ENCODE measurements around the gene FLT4.
"Not testable (repeated sequence)": the region's sequence is repeated elsewhere in the genome, so short reads cannot be mapped to it uniquely, and the experiment has no call there.

The FLT4 gene

DNA sequence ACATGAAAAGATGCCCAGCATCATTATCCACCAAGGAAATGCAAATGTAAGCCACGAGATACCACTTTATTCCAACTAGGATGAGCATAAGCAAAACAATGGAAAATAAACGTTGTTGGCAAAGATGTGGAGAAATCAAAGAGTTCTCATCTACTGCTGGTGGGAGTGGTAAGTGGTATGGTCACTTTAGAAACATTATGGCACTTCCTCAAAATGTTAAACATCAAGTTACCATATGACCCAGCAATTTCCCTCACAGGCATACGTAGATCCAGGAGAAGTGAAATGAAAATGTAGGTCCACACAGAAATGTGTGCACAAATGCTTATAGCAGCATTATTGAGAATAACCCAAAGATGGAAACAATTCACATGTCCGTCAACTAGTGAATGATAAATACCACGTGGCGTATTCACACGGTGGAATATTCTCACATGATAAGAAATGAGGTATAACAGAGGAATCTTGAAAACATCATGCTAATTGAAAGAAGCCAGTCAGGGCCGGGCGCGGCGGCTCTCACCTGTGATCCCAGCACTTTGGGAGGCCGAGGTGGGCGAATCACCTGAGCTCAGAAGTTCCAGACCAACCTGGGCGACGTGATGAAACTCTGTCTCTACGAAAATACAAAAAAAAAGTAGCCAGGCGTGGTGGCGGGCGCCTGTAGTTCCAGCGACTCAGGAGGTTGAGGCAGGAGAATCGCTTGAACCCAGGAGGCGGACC is 16.4 kb upstream of the FLT4 start:
- no peak for DNase-seq (ENCODE audit: low read depth, low spot score)
- Histone ChIP-seq H3K9me3 (ENCODE audit: low read depth, low read length) (no peaks in the 10 kb centered on the region), H3K36me3 (ENCODE audit: insufficient read depth, low read length) (no peaks in the 10 kb centered on the region), H3K27ac (no peak overlapping the region), H3K9ac (ENCODE audit: insufficient read length) (no peak overlapping the region), H3K4me3 (no peak overlapping the region)
- TF ChIP-seq EZH2 (IDR thresholded peaks at IDR 0.05) (no peak), FOXP2 (optimal IDR thresholded peaks at IDR 0.05; ENCODE audit: control extremely low read depth, extremely low read length, insufficient read depth) (no peak), POLR2AphosphoS5 (IDR thresholded peaks at IDR 0.05; ENCODE audit: borderline replicate concordance, low read depth, low read length) (no peak)

- Histone ChIP-seq H3K9me3 (ENCODE audit: low read depth, low read length) (no peaks in the 10 kb centered on the region), H3K4me3 (no peak overlapping the region), H3K9ac (ENCODE audit: insufficient read length) (no peak overlapping the region), H3K36me3 (ENCODE audit: insufficient read depth, low read length) (no peaks in the 10 kb centered on the region), H3K27ac (no peak overlapping the region)
- no peak for DNase-seq (ENCODE audit: low read depth, low spot score)
- no peak for TF ChIP-seq EZH2 (IDR thresholded peaks at IDR 0.05)
- no peak for TF ChIP-seq POLR2AphosphoS5 (IDR thresholded peaks at IDR 0.05; ENCODE audit: borderline replicate concordance, low read depth, low read length)
- TF ChIP-seq FOXP2 (optimal IDR thresholded peaks at IDR 0.05; ENCODE audit: control extremely low read depth, extremely low read length, insufficient read depth): no peak
These were observed 9.6 kb upstream of the FLT4 start for GRCh38 chr5:180658774-180659564.

DNA sequence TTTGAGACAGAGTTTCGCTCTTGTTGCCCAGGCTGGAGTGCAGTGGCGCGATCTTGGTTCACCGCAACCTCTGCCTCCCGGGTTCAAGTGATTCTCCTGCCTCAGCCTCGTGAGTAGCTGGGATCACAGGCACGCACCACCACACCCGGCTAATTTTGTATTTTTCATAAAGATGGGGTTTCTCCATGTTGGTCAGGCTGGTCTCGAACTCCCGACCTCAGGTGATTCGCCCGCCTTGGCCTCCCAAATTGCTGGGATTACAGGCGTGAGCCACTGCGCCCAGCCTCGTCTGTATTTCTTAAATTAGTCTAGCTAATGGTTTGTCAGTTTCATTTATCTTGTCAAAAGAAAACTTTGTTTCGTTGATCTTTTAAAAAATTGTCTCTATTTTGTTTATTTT is 5.8 kb upstream of the FLT4 start:
- H3K4me3 ChIP-seq; H3K9me3 ChIP-seq (ENCODE audit: low read depth, low read length); DNase-seq (ENCODE audit: low read depth, low spot score); H3K36me3 ChIP-seq (ENCODE audit: insufficient read depth, low read length); H3K9ac ChIP-seq (ENCODE audit: insufficient read length); H3K27ac ChIP-seq: not testable (repeated sequence)

DNA sequence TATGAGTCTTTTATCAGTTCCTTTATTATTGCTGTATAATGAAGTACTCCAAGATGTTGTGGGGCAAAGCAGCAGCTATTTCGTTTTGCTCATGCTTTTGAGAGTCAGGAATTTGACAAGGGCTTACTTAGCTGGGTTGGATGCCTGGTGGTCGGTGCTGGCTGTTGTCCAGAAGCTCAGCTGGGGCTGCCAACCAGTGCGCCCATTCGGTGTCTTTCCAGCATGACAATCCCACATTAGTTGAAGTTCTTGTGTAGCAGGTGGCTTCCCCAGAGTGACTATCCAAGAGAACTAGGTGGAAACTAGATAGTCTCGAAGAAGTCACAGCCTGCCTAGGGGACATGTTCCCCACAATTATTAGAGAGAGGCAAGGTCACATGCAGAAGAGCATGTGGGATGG is 3.4 kb upstream of the FLT4 start:
- no peak for DNase-seq (ENCODE audit: low read depth, low spot score)
- Histone ChIP-seq H3K4me3 (no peak overlapping the region), H3K27ac (no peak overlapping the region), H3K9me3 (ENCODE audit: low read depth, low read length) (no peaks in the 10 kb centered on the region), H3K9ac (ENCODE audit: insufficient read length) (no peak overlapping the region), H3K36me3 (ENCODE audit: insufficient read depth, low read length) (no peaks in the 10 kb centered on the region)
- TF ChIP-seq EZH2 (IDR thresholded peaks at IDR 0.05) (no peak), POLR2AphosphoS5 (IDR thresholded peaks at IDR 0.05; ENCODE audit: borderline replicate concordance, low read depth, low read length) (no peak), FOXP2 (optimal IDR thresholded peaks at IDR 0.05; ENCODE audit: control extremely low read depth, extremely low read length, insufficient read depth) (no peak)

- TF ChIP-seq EZH2 (IDR thresholded peaks at IDR 0.05) (no peak), POLR2AphosphoS5 (IDR thresholded peaks at IDR 0.05; ENCODE audit: borderline replicate concordance, low read depth, low read length) (no peak), FOXP2 (optimal IDR thresholded peaks at IDR 0.05; ENCODE audit: control extremely low read depth, extremely low read length, insufficient read depth) (no peak)
- Histone ChIP-seq H3K27ac (no peak overlapping the region), H3K36me3 (ENCODE audit: insufficient read depth, low read length) (no peaks in the 10 kb centered on the region), H3K9me3 (ENCODE audit: low read depth, low read length) (no peaks in the 10 kb centered on the region), H3K4me3 (no peak overlapping the region), H3K9ac (ENCODE audit: insufficient read length) (no peak overlapping the region)
- no peak for DNase-seq (ENCODE audit: low read depth, low spot score)
These were observed 2.9 kb upstream of the FLT4 start for GRCh38 chr5:180652346-180652745.

GRCh38 chr5:180648658-180649296 is 623 bp downstream of the FLT4 start:
- peak; percentile 77 for TF ChIP-seq EZH2 (IDR thresholded peaks at IDR 0.05)
- no peak for TF ChIP-seq FOXP2 (optimal IDR thresholded peaks at IDR 0.05; ENCODE audit: control extremely low read depth, extremely low read length, insufficient read depth)
- no peak for TF ChIP-seq POLR2AphosphoS5 (IDR thresholded peaks at IDR 0.05; ENCODE audit: borderline replicate concordance, low read depth, low read length)
- H3K27ac ChIP-seq: no peak overlapping the region
- no peak overlapping the region for H3K4me3 ChIP-seq
- H3K9me3 ChIP-seq (ENCODE audit: low read depth, low read length): no peaks in the 10 kb centered on the region
- DNase-seq (ENCODE audit: low read depth, low spot score): no peak
- H3K36me3 ChIP-seq (ENCODE audit: insufficient read depth, low read length): no peaks in the 10 kb centered on the region
- no peak overlapping the region for H3K9ac ChIP-seq (ENCODE audit: insufficient read length)

DNA sequence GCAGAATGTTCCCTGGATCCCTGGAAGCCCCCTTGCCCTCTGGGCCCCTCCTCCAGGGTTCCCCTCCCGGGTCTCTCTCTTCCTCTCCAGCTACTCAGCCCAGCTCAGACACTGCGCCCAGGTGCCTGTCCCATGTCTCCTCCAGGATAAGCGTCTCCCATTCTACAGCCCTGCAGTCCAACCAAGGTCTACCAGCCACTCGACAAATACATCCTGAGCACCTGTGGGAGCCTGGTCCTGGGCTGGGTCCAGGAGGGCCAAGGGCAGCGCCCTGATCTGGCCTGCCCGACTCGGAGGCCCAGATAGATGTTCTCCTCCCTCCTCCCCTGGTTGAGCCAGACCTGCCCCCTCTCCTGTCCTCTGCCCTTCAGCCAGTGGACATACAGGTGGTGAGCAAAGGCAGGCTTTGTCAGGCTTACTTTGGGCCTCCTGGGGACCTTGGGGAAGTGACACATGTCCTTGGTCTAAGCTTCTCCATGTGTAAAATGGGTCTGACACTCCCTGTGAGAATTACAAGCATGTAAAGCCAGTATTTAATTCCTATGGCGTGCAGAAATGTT is 1.4 kb downstream of the FLT4 start:
- H3K36me3 ChIP-seq (ENCODE audit: insufficient read depth, low read length): no peaks in the 10 kb centered on the region
- no peak overlapping the region for H3K4me3 ChIP-seq
- TF ChIP-seq EZH2 (IDR thresholded peaks at IDR 0.05) (no peak), FOXP2 (optimal IDR thresholded peaks at IDR 0.05; ENCODE audit: control extremely low read depth, extremely low read length, insufficient read depth) (no peak), POLR2AphosphoS5 (IDR thresholded peaks at IDR 0.05; ENCODE audit: borderline replicate concordance, low read depth, low read length) (no peak)
- no peak overlapping the region for H3K27ac ChIP-seq
- DNase-seq (ENCODE audit: low read depth, low spot score): no peak
- H3K9ac ChIP-seq (ENCODE audit: insufficient read length): no peak overlapping the region
- no peaks in the 10 kb centered on the region for H3K9me3 ChIP-seq (ENCODE audit: low read depth, low read length)

DNA sequence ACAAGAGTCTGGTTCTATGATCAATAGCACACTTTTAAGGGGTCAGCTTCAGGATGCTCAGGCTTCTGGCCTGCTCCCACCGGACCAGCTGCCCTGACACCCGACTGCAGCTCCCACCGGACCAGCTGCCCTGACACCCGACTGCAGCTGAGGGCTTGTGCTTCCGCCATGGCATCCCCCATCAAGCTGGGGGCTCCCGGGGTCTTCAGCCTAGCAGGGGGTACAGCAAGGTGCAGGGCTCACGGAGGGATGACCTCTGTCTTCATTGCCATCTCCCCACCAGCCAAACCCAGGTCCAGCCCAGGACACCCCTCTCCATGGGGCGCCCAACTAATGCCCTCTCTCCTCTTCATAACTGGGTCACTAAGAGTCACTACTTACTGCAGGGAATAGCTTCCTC is 1.9 kb downstream of the FLT4 start:
- no peaks in the 10 kb centered on the region for H3K9me3 ChIP-seq (ENCODE audit: low read depth, low read length)
- TF ChIP-seq FOXP2 (optimal IDR thresholded peaks at IDR 0.05; ENCODE audit: control extremely low read depth, extremely low read length, insufficient read depth) (no peak), EZH2 (IDR thresholded peaks at IDR 0.05) (no peak), POLR2AphosphoS5 (IDR thresholded peaks at IDR 0.05; ENCODE audit: borderline replicate concordance, low read depth, low read length) (no peak)
- H3K9ac ChIP-seq (ENCODE audit: insufficient read length): no peak overlapping the region
- H3K27ac ChIP-seq: no peak overlapping the region
- no peak overlapping the region for H3K4me3 ChIP-seq
- H3K36me3 ChIP-seq (ENCODE audit: insufficient read depth, low read length): no peaks in the 10 kb centered on the region
- no peak for DNase-seq (ENCODE audit: low read depth, low spot score)

All from SK-N-MC (cell line).